ENCODE data around the gene CRISP2.
A peak's percentile ranks its signal among the peaks of the same experiment; 100 is the strongest.

GRCh38 chr6:49713346-49713745, at the start of gene CRISP2:
- no peak for TF ChIP-seq POLR2AphosphoS5 (IDR thresholded peaks at IDR 0.05; ENCODE audit: low read depth, low read length)
- TF ChIP-seq, protein P1, sequence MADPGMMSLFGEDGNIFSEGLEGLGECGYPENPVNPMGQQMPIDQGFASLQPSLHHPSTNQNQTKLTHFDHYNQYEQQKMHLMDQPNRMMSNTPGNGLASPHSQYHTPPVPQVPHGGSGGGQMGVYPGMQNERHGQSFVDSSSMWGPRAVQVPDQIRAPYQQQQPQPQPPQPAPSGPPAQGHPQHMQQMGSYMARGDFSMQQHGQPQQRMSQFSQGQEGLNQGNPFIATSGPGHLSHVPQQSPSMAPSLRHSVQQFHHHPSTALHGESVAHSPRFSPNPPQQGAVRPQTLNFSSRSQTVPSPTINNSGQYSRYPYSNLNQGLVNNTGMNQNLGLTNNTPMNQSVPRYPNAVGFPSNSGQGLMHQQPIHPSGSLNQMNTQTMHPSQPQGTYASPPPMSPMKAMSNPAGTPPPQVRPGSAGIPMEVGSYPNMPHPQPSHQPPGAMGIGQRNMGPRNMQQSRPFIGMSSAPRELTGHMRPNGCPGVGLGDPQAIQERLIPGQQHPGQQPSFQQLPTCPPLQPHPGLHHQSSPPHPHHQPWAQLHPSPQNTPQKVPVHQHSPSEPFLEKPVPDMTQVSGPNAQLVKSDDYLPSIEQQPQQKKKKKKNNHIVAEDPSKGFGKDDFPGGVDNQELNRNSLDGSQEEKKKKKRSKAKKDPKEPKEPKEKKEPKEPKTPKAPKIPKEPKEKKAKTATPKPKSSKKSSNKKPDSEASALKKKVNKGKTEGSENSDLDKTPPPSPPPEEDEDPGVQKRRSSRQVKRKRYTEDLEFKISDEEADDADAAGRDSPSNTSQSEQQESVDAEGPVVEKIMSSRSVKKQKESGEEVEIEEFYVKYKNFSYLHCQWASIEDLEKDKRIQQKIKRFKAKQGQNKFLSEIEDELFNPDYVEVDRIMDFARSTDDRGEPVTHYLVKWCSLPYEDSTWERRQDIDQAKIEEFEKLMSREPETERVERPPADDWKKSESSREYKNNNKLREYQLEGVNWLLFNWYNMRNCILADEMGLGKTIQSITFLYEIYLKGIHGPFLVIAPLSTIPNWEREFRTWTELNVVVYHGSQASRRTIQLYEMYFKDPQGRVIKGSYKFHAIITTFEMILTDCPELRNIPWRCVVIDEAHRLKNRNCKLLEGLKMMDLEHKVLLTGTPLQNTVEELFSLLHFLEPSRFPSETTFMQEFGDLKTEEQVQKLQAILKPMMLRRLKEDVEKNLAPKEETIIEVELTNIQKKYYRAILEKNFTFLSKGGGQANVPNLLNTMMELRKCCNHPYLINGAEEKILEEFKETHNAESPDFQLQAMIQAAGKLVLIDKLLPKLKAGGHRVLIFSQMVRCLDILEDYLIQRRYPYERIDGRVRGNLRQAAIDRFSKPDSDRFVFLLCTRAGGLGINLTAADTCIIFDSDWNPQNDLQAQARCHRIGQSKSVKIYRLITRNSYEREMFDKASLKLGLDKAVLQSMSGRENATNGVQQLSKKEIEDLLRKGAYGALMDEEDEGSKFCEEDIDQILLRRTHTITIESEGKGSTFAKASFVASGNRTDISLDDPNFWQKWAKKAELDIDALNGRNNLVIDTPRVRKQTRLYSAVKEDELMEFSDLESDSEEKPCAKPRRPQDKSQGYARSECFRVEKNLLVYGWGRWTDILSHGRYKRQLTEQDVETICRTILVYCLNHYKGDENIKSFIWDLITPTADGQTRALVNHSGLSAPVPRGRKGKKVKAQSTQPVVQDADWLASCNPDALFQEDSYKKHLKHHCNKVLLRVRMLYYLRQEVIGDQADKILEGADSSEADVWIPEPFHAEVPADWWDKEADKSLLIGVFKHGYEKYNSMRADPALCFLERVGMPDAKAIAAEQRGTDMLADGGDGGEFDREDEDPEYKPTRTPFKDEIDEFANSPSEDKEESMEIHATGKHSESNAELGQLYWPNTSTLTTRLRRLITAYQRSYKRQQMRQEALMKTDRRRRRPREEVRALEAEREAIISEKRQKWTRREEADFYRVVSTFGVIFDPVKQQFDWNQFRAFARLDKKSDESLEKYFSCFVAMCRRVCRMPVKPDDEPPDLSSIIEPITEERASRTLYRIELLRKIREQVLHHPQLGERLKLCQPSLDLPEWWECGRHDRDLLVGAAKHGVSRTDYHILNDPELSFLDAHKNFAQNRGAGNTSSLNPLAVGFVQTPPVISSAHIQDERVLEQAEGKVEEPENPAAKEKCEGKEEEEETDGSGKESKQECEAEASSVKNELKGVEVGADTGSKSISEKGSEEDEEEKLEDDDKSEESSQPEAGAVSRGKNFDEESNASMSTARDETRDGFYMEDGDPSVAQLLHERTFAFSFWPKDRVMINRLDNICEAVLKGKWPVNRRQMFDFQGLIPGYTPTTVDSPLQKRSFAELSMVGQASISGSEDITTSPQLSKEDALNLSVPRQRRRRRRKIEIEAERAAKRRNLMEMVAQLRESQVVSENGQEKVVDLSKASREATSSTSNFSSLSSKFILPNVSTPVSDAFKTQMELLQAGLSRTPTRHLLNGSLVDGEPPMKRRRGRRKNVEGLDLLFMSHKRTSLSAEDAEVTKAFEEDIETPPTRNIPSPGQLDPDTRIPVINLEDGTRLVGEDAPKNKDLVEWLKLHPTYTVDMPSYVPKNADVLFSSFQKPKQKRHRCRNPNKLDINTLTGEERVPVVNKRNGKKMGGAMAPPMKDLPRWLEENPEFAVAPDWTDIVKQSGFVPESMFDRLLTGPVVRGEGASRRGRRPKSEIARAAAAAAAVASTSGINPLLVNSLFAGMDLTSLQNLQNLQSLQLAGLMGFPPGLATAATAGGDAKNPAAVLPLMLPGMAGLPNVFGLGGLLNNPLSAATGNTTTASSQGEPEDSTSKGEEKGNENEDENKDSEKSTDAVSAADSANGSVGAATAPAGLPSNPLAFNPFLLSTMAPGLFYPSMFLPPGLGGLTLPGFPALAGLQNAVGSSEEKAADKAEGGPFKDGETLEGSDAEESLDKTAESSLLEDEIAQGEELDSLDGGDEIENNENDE (IDR thresholded peaks at IDR 0.05; ENCODE audit: insufficient replicate concordance, low read length): no peak
- no peak for TF ChIP-seq GABPA (IDR thresholded peaks at IDR 0.05; ENCODE audit: borderline replicate concordance, insufficient read depth, low read length)
- no peak for TF ChIP-seq EP300 (IDR thresholded peaks at IDR 0.05; ENCODE audit: borderline replicate concordance in 1 of 2, low read depth in 2 of 2, low read length in 2 of 2)
- no peak for TF ChIP-seq NRF1 (IDR thresholded peaks at IDR 0.05; ENCODE audit: low read depth, low read length)
- peak; percentile 70 for TF ChIP-seq MAX (IDR thresholded peaks at IDR 0.05)
- TF ChIP-seq, protein P2, sequence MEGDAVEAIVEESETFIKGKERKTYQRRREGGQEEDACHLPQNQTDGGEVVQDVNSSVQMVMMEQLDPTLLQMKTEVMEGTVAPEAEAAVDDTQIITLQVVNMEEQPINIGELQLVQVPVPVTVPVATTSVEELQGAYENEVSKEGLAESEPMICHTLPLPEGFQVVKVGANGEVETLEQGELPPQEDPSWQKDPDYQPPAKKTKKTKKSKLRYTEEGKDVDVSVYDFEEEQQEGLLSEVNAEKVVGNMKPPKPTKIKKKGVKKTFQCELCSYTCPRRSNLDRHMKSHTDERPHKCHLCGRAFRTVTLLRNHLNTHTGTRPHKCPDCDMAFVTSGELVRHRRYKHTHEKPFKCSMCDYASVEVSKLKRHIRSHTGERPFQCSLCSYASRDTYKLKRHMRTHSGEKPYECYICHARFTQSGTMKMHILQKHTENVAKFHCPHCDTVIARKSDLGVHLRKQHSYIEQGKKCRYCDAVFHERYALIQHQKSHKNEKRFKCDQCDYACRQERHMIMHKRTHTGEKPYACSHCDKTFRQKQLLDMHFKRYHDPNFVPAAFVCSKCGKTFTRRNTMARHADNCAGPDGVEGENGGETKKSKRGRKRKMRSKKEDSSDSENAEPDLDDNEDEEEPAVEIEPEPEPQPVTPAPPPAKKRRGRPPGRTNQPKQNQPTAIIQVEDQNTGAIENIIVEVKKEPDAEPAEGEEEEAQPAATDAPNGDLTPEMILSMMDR (IDR thresholded peaks at IDR 0.05; ENCODE audit: control extremely low read depth in 1 of 3, insufficient read depth in 1 of 3, low read depth in 1 of 3, low read length in 3 of 3): no peak
- TF ChIP-seq, protein P3, sequence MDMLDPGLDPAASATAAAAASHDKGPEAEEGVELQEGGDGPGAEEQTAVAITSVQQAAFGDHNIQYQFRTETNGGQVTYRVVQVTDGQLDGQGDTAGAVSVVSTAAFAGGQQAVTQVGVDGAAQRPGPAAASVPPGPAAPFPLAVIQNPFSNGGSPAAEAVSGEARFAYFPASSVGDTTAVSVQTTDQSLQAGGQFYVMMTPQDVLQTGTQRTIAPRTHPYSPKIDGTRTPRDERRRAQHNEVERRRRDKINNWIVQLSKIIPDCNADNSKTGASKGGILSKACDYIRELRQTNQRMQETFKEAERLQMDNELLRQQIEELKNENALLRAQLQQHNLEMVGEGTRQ (IDR thresholded peaks at IDR 0.05; ENCODE audit: low read length): no peak
- TF ChIP-seq POLR2A (IDR thresholded peaks at IDR 0.05; ENCODE audit: control extremely low read depth in 1 of 2, low read depth in 2 of 2, low read length in 2 of 2): no peak

All from H1 (cell line).